OCI-LY3 (cell line): ENCODE results near the gene MAGI2.

Experiments used
- H2AFZ ChIP-seq: fragments of 200-600, 300-600 bp; shearing (Covaris generic); 2 replicates; pipeline ENCODE4 v1.6.0; 2014; ENCODE audit warnings: antibody characterized with exemption, low read depth, low read length
- H3K27ac ChIP-seq: fragments of 200-600, 300-600 bp; sonication (generic); 2 replicates; pipeline ENCODE4 v1.5.1; 2014; ENCODE audit warnings: mild to moderate bottlenecking, low read length, moderate library complexity, mixed read lengths
- H3K27me3 ChIP-seq: fragments of 200-600, 300-600 bp; sonication (generic); 2 replicates; pipeline ENCODE4 v1.6.1; 2014; ENCODE audit warnings: low read depth, low read length, mixed read lengths
- H3K36me3 ChIP-seq: fragments of 200-600, 300-600 bp; sonication (generic); replicated peaks from 2 replicates; pipeline ENCODE3; 2014; ENCODE audit warnings: low read depth, low read length, mixed read lengths
- H3K4me1 ChIP-seq: fragments of 300-600, 200-600 bp; sonication (generic); 2 replicates; pipeline ENCODE4 v1.6.1; 2014; ENCODE audit warnings: low read length, mixed read lengths
- H3K4me2 ChIP-seq: fragments of 200-600, 300-600 bp; sonication (generic); 2 replicates; pipeline ENCODE4 v1.6.1; 2014; ENCODE audit warnings: low read length, mixed read lengths
- H3K4me3 ChIP-seq: fragments of 300-600, 200-600 bp; sonication (generic); 2 replicates; pipeline ENCODE4 v1.5.1; 2014; ENCODE audit warnings: antibody characterized with exemption, mild to moderate bottlenecking, low read length, moderate library complexity
- H3K79me2 ChIP-seq: fragments of 300-600, 200-600 bp; shearing (Covaris generic); 2 replicates; pipeline ENCODE4 v1.6.1; 2014; ENCODE audit warnings: mild to moderate bottlenecking, low read length, mixed read lengths
- H3K9ac ChIP-seq: fragments of 300-600, 200-600 bp; shearing (Covaris generic); 2 replicates; pipeline ENCODE4 v1.6.0; 2014; ENCODE audit warnings: mild to moderate bottlenecking, low read length, moderate library complexity
- H3K9me3 ChIP-seq: fragments of 200-600, 300-600 bp; shearing (Covaris generic); 2 replicates; pipeline ENCODE4 v1.6.1; 2014; ENCODE audit warnings: low read length, mixed read lengths; ENCODE audit not compliant: insufficient read depth
- H4K20me1 ChIP-seq: fragments of 200-600, 300-600 bp; sonication (generic); 2 replicates; pipeline ENCODE4 v1.6.1; 2016; ENCODE audit warnings: low read length, mixed read lengths; ENCODE audit not compliant: insufficient read depth
- EZH2phosphoT487 ChIP-seq: fragments of 200-600 bp; shearing (Covaris generic); IDR thresholded peaks from 2 replicates; pipeline ENCODE4 v1.6.1; 2018; ENCODE audit warnings: antibody characterized with exemption, mixed run types, low read depth
- TF ChIP-seq, protein P1 (sequence below): fragments of 200-600, 300-600 bp; sonication (generic); IDR thresholded peaks from 2 replicates; pipeline ENCODE4 v1.5.1; 2014; ENCODE audit warnings: antibody characterized with exemption, low read length, low read depth

Gene MAGI2

GRCh38 chr7:78683566-78683965 lies 769.9 kb downstream of the MAGI2 start:
- H3K4me3 ChIP-seq: no peak overlapping the region
- no peaks in the 10 kb centered on the region for H3K27me3 ChIP-seq
- H3K36me3 ChIP-seq: no peaks in the 10 kb centered on the region
- H3K4me2 ChIP-seq: no peak overlapping the region
- H3K27ac ChIP-seq: no peak overlapping the region
- no peaks in the 10 kb centered on the region for H3K79me2 ChIP-seq
- TF ChIP-seq, protein P1, sequence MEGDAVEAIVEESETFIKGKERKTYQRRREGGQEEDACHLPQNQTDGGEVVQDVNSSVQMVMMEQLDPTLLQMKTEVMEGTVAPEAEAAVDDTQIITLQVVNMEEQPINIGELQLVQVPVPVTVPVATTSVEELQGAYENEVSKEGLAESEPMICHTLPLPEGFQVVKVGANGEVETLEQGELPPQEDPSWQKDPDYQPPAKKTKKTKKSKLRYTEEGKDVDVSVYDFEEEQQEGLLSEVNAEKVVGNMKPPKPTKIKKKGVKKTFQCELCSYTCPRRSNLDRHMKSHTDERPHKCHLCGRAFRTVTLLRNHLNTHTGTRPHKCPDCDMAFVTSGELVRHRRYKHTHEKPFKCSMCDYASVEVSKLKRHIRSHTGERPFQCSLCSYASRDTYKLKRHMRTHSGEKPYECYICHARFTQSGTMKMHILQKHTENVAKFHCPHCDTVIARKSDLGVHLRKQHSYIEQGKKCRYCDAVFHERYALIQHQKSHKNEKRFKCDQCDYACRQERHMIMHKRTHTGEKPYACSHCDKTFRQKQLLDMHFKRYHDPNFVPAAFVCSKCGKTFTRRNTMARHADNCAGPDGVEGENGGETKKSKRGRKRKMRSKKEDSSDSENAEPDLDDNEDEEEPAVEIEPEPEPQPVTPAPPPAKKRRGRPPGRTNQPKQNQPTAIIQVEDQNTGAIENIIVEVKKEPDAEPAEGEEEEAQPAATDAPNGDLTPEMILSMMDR: no peak
- TF ChIP-seq EZH2phosphoT487: no peak
- no peak overlapping the region for H3K9ac ChIP-seq
- no peak overlapping the region for H2AFZ ChIP-seq
- H4K20me1 ChIP-seq: no peaks in the 10 kb centered on the region
- H3K4me1 ChIP-seq: no peaks in the 10 kb centered on the region
- no peaks in the 10 kb centered on the region for H3K9me3 ChIP-seq

GRCh38 chr7:78679112-78679876 lies 774.2 kb downstream of the MAGI2 start:
- Histone ChIP-seq H3K4me3 (no peak overlapping the region), H2AFZ (no peak overlapping the region), H4K20me1 (no peaks in the 10 kb centered on the region), H3K27me3 (no peaks in the 10 kb centered on the region), H3K27ac (no peak overlapping the region), H3K4me1 (no peaks in the 10 kb centered on the region), H3K36me3 (no peaks in the 10 kb centered on the region), H3K4me2 (no peak overlapping the region), H3K79me2 (no peaks in the 10 kb centered on the region), H3K9me3 (no peaks in the 10 kb centered on the region), H3K9ac (no peak overlapping the region)
- no peak for TF ChIP-seq EZH2phosphoT487
- TF ChIP-seq, protein P1: no peak

DNA sequence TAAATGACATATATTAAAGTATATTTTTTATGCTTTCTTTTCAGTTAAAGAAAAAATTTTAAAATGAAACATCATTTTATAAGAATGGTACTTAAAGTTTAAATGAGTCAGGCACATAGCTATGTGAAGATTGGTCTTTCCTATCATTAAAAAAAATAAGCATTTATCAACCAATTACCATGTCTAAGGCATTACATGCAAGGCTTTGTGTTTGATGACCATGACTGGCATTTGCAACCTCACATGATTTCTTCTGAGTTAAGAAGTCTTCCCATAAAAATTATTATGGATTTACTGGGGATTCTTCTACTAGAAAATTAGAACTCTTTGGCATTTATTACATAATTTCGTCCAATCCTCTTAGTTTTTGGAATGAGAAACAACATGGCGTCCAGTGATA lies 776.1 kb downstream of the MAGI2 start:
- TF ChIP-seq, protein P1: no peak
- no peak for TF ChIP-seq EZH2phosphoT487
- no peaks in the 10 kb centered on the region for H3K79me2 ChIP-seq
- H3K4me1 ChIP-seq: no peaks in the 10 kb centered on the region
- no peak overlapping the region for H3K9ac ChIP-seq
- H3K9me3 ChIP-seq: no peaks in the 10 kb centered on the region
- H3K36me3 ChIP-seq: no peaks in the 10 kb centered on the region
- H3K27ac ChIP-seq: no peak overlapping the region
- H3K4me2 ChIP-seq: no peak overlapping the region
- no peaks in the 10 kb centered on the region for H3K27me3 ChIP-seq
- no peak overlapping the region for H3K4me3 ChIP-seq
- no peak overlapping the region for H2AFZ ChIP-seq
- H4K20me1 ChIP-seq: no peaks in the 10 kb centered on the region

GRCh38 chr7:78675511-78675910 lies 778.0 kb downstream of the MAGI2 start:
- Histone ChIP-seq H3K4me1 (no peaks in the 10 kb centered on the region), H3K4me2 (no peak overlapping the region), H3K79me2 (no peaks in the 10 kb centered on the region), H4K20me1 (no peaks in the 10 kb centered on the region), H3K9me3 (no peaks in the 10 kb centered on the region), H3K4me3 (no peak overlapping the region), H2AFZ (no peak overlapping the region), H3K36me3 (no peaks in the 10 kb centered on the region), H3K27ac (no peak overlapping the region), H3K9ac (no peak overlapping the region), H3K27me3 (no peaks in the 10 kb centered on the region)
- TF ChIP-seq, protein P1: no peak
- no peak for TF ChIP-seq EZH2phosphoT487
